Heart right ventricle (tissue), 16 donors: Measurements from ENCODE around the gene SEMA5A. TPM values are rescaled to one million over a fixed set of nuclear protein-coding genes. Genes with fewer than 3 reads are reported as not detected.

Source experiments
- ATAC-seq, 8 donors: fragments of 200-7000 bp; cut with Tn5 transposase; one replicate each; pipeline ENCODE4 v1.9.1; 2020; ENCODE audit warnings: mild to moderate bottlenecking in 8 of 8, moderate library complexity in 8 of 8, moderate number of reproducible peaks in 1 of 8
- DNase-seq, 2 donors: peaks; one replicate each; pipeline ENCODE4 v3.0.0-alpha.2; 2020
- H3K27ac ChIP-seq, 10 donors: fragments of 200-600 bp; sonication (generic) in 2 of 10; one replicate each; pipeline versions ENCODE4 v1.5.0 to v1.8.0; 2020 to 2022; ENCODE audit warnings: mild to moderate bottlenecking in 3 of 10
- H3K27me3 ChIP-seq, 7 donors: fragments of 200-600 bp; one replicate each; pipeline ENCODE4 v1.8.0; 2021 to 2022; ENCODE audit warnings: mild to moderate bottlenecking in 2 of 7
- H3K36me3 ChIP-seq, 9 donors: fragments of 200-600 bp; sonication (generic) in 1 of 9; one replicate each; pipeline versions ENCODE4 v1.5.0 to v1.8.0; 2020 to 2022; ENCODE audit warnings: mild to moderate bottlenecking in 2 of 9
- H3K4me1 ChIP-seq, 9 donors: fragments of 200-600 bp; sonication (generic) in 1 of 9; one replicate each; pipeline versions ENCODE4 v1.5.0 to v1.8.0; 2020 to 2022; ENCODE audit warnings: mild to moderate bottlenecking in 4 of 9
- H3K4me3 ChIP-seq, 10 donors: fragments of 200-600 bp; sonication (generic) in 2 of 10; one replicate each; pipeline versions ENCODE4 v1.5.0 to v1.8.0; 2020 to 2022; ENCODE audit warnings: mild to moderate bottlenecking in 7 of 10, moderate library complexity in 2 of 10
- H3K9me3 ChIP-seq, 11 donors: fragments of 200-600 bp in 10 of 11; sonication (generic) in 2 of 11; one replicate each; pipeline versions ENCODE4 v1.5.0 to v1.8.0; 2013 to 2022; ENCODE audit warnings: mild to moderate bottlenecking in 2 of 11, control low read depth in 1 of 11, moderate library complexity in 1 of 11
- WGBS, 2 donors: extraction: QIAGEN DNeasy Blood & Tissue Kit; methylation state at CpG; one replicate each; pipeline ENCODE4 v1.1.7; 2013; ENCODE audit warnings: inconsistent platforms in 1 of 2; 5-methylcytosine and 5-hydroxymethylcytosine counted together
- intact Hi-C, 10 donors: fragments of 100-400 bp; cut with DNase I; formaldehyde crosslinking; loops; one replicate each; pipeline versions ENCODE4 v1.11.1 to v1.14.2; 2022
- polyA plus RNA-seq, 2 donors: library from polyadenylated mRNA; stranded (reverse); fragments of 200-250 nt; gene quantifications; one replicate each; pipeline ENCODE4 v1.2.3, GENCODE V29; 2013
- total RNA-seq, 10 donors: library from RNA; stranded (reverse); fragmentation: NEBNext Ultra II Directional in 3 of 10; extraction: Animal tissue kit (Norgen Biotek cat#: 25700) in 3 of 10; gene quantifications; one replicate each; pipeline versions ENCODE4 v1.2.1 to v1.2.4, GENCODE V29; 2021 to 2023
- TF ChIP-seq, protein P1 (sequence below), 9 donors: fragments of 200-600 bp; sonication (generic) in 2 of 9; IDR thresholded peaks; one replicate each; pipeline versions ENCODE4 v1.5.0 to v1.8.0; 2021 to 2022; ENCODE audit warnings: antibody characterized with exemption in 9 of 9, mild to moderate bottlenecking in 5 of 9, moderate library complexity in 1 of 9
- donor health status: Arrhythmogenic right ventricular cardiomyopathy.
- donor health status: ischemic (EF 13 %, LVEDD 7.1; RV severe dilation, severe dysfunction).
- donor health status: healthy with polysubstance abuse.
- donor health status: DM: no; HTN: yes; CAD: no.
- donor health status: DM: no; HTN: no; CAD: no.
- donor health status: ischemic (EF 25% LVEDD 6.9; RV normal size, moderate dysfunction).
- donor health status: ischemic (EF 25% LVEDD 5.7; RV mildly dilated, moderate dysfunction).
- donor health status: healthy.
- donor health status: DM: yes; HTN: yes; CAD: no.
- donor health status: Ischemic cardiomyopathy.
- donor health status: ischemic (EF 35%, LVEDD 5.7; RV mildly dilated, moderate dysfunction).
- donor health status: nonischemic (EF 11% LVEDD 7.7; RV severe dilation, severe dysfunction).
- donor health status: DM: yes; HTN: yes; CAD: no.
- donor health status: PGD.
- donor health status: ischemic (EF 29% LVEDD 5.4; RV normal size, mild dysfunction).
- donor health status: nonischemic (EF 23%, LVEDD 6.1; RV moderate dilation, normal function).

Gene SEMA5A
- total and polyA plus RNA-seq, 12 donors: 1.9 to 71.5 (median 48.0) TPM

DNA sequence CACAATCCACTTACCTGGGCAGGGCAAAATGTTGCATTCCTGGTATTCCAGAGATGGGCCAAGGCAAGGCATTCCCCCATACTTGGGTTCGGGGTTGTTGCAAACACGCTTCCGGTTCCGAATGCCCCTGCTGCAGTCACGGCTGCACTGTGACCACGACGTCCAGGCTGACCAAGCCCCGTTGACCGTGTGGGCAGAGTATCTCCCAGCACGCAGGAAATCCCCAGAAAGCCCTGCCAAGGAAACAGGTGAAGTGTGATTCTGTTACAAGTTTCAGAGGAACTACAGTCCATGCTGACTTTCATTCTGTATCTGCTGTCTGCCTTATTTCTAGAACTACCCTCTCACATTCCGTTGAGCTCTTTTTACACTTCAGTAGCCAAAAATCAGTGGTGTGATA lies 483.0 kb downstream of the SEMA5A start:
- peaks cover 0 to 30% (median 0%) of the 10 kb centered on the region in 9 donors for H3K36me3 ChIP-seq
- TF ChIP-seq, protein P1, sequence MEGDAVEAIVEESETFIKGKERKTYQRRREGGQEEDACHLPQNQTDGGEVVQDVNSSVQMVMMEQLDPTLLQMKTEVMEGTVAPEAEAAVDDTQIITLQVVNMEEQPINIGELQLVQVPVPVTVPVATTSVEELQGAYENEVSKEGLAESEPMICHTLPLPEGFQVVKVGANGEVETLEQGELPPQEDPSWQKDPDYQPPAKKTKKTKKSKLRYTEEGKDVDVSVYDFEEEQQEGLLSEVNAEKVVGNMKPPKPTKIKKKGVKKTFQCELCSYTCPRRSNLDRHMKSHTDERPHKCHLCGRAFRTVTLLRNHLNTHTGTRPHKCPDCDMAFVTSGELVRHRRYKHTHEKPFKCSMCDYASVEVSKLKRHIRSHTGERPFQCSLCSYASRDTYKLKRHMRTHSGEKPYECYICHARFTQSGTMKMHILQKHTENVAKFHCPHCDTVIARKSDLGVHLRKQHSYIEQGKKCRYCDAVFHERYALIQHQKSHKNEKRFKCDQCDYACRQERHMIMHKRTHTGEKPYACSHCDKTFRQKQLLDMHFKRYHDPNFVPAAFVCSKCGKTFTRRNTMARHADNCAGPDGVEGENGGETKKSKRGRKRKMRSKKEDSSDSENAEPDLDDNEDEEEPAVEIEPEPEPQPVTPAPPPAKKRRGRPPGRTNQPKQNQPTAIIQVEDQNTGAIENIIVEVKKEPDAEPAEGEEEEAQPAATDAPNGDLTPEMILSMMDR (IDR thresholded peaks at IDR 0.05): no peak
- no peaks in the 10 kb centered on the region for H3K27me3 ChIP-seq
- H3K9me3 ChIP-seq: peaks cover 0 to 3% (median 0%) of the 10 kb centered on the region in 11 donors
- no peak for DNase-seq
- H3K27ac ChIP-seq: no peak overlapping the region
- WGBS, 2 donors: 83 to 89% methylated on average over 11 of the region's 11 CpGs
- H3K4me3 ChIP-seq: no peak overlapping the region
- intact Hi-C loops: no loop called here
- peaks cover 0 to 20% (median 6%) of the 10 kb centered on the region in 9 donors for H3K4me1 ChIP-seq
- no peak for ATAC-seq

DNA sequence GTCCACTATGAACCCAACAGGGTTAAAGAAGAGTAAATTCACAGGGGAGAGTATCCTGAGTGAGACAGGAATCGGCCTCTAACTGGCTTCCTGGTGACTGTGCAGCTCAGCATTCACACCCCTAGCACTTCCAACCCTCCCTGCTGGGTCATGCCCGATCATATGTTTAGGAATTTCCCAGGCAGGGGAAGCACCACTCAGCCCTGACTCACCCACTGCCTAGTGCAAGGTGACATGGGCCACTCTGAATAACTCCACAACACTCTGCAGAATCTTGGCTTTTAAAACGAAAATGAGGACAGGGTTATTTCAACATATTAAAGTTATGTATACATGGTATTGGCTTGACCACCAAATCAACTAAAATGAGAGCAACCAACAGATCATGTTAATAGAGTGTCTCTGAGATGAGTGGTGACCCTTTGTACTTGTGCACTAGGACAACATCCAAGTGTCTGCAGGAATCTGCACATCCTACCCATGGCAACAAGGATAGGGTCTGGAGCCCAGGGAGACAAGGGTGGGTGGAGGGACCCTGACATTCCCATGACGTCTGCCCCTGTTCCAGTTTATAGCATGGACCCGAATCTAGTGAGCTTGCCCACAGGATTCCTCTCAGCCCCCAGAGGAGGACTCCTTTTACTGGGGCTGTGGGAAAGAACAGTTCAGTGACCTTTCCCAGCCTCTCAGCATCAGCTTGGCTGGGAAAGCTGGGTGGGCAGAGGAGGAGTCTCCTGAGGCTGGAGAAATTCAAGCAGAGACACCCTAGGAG lies 485.8 kb downstream of the SEMA5A start:
- H3K4me1 ChIP-seq: peaks cover 0 to 20% (median 6%) of the 10 kb centered on the region in 9 donors
- H3K27ac ChIP-seq: peak overlapping the region; percentile 16 to 66 (median 50)
- 41 to 43% methylated on average over 5 of the region's 5 CpGs for WGBS, 2 donors
- ATAC-seq: peak; percentile 57 to 89 (median 86)
- peak; percentile 25 to 41 for DNase-seq
- peaks cover 0 to 19% (median 0%) of the 10 kb centered on the region in 9 donors for H3K36me3 ChIP-seq
- no peak overlapping the region for H3K4me3 ChIP-seq
- TF ChIP-seq, protein P1 (IDR thresholded peaks at IDR 0.05): no peak
- peaks cover 0 to 3% (median 0%) of the 10 kb centered on the region in 11 donors for H3K9me3 ChIP-seq
- H3K27me3 ChIP-seq: no peaks in the 10 kb centered on the region
- intact Hi-C loops: no loop called here

DNA sequence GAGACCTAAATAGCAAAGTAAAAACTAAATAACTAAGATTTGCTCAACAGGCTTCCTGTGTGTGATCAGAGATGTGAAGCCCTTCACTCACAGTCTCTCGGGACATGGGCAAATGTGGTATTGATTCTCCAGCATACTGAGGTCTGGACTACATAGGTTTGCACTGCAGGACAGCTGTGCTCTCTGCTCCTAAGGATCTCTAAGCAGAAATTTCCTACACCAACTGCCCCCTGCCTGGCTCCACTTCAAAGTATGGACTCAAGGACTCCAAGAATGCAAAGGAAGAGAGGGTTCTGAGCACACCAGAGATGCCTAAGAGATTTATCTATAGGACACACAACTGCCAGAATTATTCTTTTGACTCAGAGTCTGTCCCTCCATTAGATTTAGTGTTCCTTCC lies 487.2 kb downstream of the SEMA5A start:
- DNase-seq: no peak
- intact Hi-C loops: no loop called here
- no peaks in the 10 kb centered on the region for H3K27me3 ChIP-seq
- H3K4me3 ChIP-seq: no peak overlapping the region
- ATAC-seq: no peak
- H3K27ac ChIP-seq: peak overlapping the region in 3 of 10 donors; percentile 17 to 66 (median 54)
- peaks cover 0 to 20% (median 6%) of the 10 kb centered on the region in 9 donors for H3K4me1 ChIP-seq
- H3K9me3 ChIP-seq: no peaks in the 10 kb centered on the region
- peaks cover 0 to 25% (median 0%) of the 10 kb centered on the region in 9 donors for H3K36me3 ChIP-seq
- TF ChIP-seq, protein P1 (IDR thresholded peaks at IDR 0.05): no peak
- WGBS, 2 donors: 79 to 86% methylated on average over 1 of the region's 1 CpG

- DNase-seq (no peak), ATAC-seq (no peak)
- intact Hi-C loops: no loop called here
- TF ChIP-seq, protein P1 (IDR thresholded peaks at IDR 0.05): no peak
- peak overlapping the region in 1 of 10 donors; percentile 24 for H3K27ac ChIP-seq
- peaks cover 0 to 20% (median 6%) of the 10 kb centered on the region in 9 donors for H3K4me1 ChIP-seq
- no peaks in the 10 kb centered on the region for H3K9me3 ChIP-seq
- H3K4me3 ChIP-seq: no peak overlapping the region
- peaks cover 0 to 30% (median 0%) of the 10 kb centered on the region in 9 donors for H3K36me3 ChIP-seq
- no peaks in the 10 kb centered on the region for H3K27me3 ChIP-seq
Observed at GRCh38 chr5:9058161-9058560, 487.7 kb downstream of the SEMA5A start.
